GM12878 (cell line): Measurements from ENCODE around the gene CUTA. TPM values are rescaled to one million over a fixed set of nuclear protein-coding genes. Genes with fewer than 3 reads are reported as not detected.

ENCODE experiments used
- CHD2 ChIP-seq: IDR thresholded peaks from 2 replicates; pipeline ENCODE4 v1.6.1; 2011; ENCODE audit warnings: low read depth, low read length, improper control_type of control experiment, borderline replicate concordance
- EED ChIP-seq: sonication (generic); IDR thresholded peaks from 2 replicates; pipeline ENCODE4 v1.6.1; 2016; ENCODE audit warnings: antibody characterized with exemption, low read depth
- HDAC6 ChIP-seq: fragments of 200-600 bp; sonication (generic); IDR thresholded peaks from one replicate; pipeline ENCODE4 v1.8.0; 2017; ENCODE audit warnings: antibody characterized with exemption; ENCODE audit not compliant: unreplicated experiment
- JUND ChIP-seq: IDR thresholded peaks from 2 replicates; pipeline ENCODE4 v1.6.1; 2012; ENCODE audit warnings: low read depth, mild to moderate bottlenecking, low read length, improper control_type of control experiment, moderate library complexity
- MTA2 ChIP-seq: fragments of 450-650 bp; IDR thresholded peaks from 2 replicates; pipeline ENCODE4 v1.6.1; 2016; ENCODE audit warnings: low read depth, mild to moderate bottlenecking, moderate library complexity
- REST ChIP-seq: IDR thresholded peaks from 2 replicates; pipeline ENCODE4 v1.6.1; 2012; ENCODE audit warnings: mild to moderate bottlenecking, low read depth, low read length
- SRF ChIP-seq, 2 experiments: IDR thresholded peaks; 2 replicates each; pipeline ENCODE4 v1.6.1; 2011; ENCODE audit warnings: low read depth in 2 of 2, low read length in 2 of 2, mild to moderate bottlenecking in 1 of 2, moderate library complexity in 1 of 2
- TCF7 ChIP-seq: IDR thresholded peaks from 2 replicates; pipeline ENCODE4 v1.6.1; 2014; ENCODE audit warnings: antibody characterized with exemption, borderline replicate concordance
- USF1 ChIP-seq: IDR thresholded peaks from 2 replicates; pipeline ENCODE4 v1.6.1; 2011; ENCODE audit warnings: borderline replicate concordance, low read depth, mild to moderate bottlenecking, moderate library complexity, mixed read lengths, low read length; ENCODE audit not compliant: insufficient read depth; ENCODE audit errors: extremely low read length
- ZBED1 ChIP-seq: IDR thresholded peaks from 2 replicates; pipeline ENCODE4 v1.6.1; 2016; ENCODE audit warnings: borderline replicate concordance
- ZNF384 ChIP-seq: IDR thresholded peaks from 2 replicates; pipeline ENCODE4 v1.6.1; 2012; ENCODE audit warnings: low read depth, mild to moderate bottlenecking, low read length, improper control_type of control experiment, borderline replicate concordance
- polyA plus RNA-seq, 11 experiments: library from polyadenylated mRNA; depleted of rRNA in 4 of 11; unstranded in 6 of 11; stranded (reverse) in 5 of 11; fragments of >200 nt; fragmentation: Nextera tagmentation in 4 of 11; fragmentation: Illumina TruSeq in 1 of 11; extraction: Ambion mirVana in 4 of 11; extraction: Trizol in 1 of 11; gene quantifications; 1 replicate in 1 of 11; 2 replicates in 10 of 11; pipeline versions ENCODE4 v1.2.1 to v1.2.3, GENCODE V29; 2011 to 2016; ENCODE audit warnings: inconsistent platforms in 2 of 11, missing spikeins in 2 of 11, low read depth in 1 of 11
- total RNA-seq, 4 experiments: library from RNA; depleted of rRNA in 3 of 4; stranded (reverse); fragments of >200 nt in 3 of 4; fragmentation: Illumina TruSeq in 1 of 4; extraction: Trizol in 1 of 4; gene quantifications; 2 replicates each; pipeline versions ENCODE4 v1.2.1 to v1.2.3, GENCODE V29; 2013 to 2021
- TF ChIP-seq, protein P1 (sequence below): IDR thresholded peaks from 2 replicates; pipeline ENCODE4 v1.6.1; 2012; ENCODE audit warnings: improper control_type of control experiment, low read depth, low read length; ENCODE audit not compliant: insufficient replicate concordance
- TF ChIP-seq, protein P2 (sequence below): fragments of 450-650 bp; conservative IDR thresholded peaks from 2 replicates; pipeline ENCODE4 v1.6.1; 2017; ENCODE audit warnings: mild to moderate bottlenecking, moderate library complexity

Gene CUTA
- total and polyA plus RNA-seq, 10 of the 15 experiments (the other 5 are each of a cell fraction or from before 2014, with no cell fraction given): 102 to 293 (median 189) TPM

DNA sequence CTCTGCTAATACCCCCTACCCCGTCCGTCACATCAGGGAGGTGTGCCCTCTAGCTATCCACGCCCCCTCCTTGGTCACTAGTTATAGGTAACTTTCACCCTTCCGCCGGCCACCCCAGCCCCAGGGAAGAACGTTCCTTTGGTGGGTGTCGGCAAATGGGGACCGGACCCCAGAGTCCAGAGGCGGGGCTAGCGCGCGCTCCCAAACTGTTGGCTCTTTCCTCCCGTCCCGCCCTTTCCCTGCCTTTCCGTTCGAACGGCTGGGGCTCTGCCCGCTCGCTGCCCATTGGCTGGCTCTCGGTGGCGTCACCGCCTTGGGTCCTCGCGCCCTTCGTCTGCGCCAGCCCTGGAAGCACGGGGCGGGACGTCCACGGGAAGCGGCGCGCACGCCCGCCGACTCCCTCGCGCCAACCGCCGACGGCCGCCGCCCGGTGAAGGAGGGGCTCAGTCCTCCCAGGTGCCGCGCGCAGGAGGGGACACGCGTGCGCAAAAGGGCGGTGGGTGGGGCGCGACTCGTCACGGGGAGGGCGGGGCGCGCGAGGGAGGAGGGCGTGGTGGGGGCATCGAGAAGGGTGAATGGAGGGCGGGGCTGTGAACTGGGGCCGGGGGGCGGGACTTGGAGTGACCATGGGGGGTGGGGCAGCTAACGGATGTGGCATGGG, 7.7 kb downstream of the CUTA start (continued):
- no peak for TF ChIP-seq REST
- no peak for TF ChIP-seq HDAC6
- no peak for TF ChIP-seq TCF7
- TF ChIP-seq ZNF384: 0 out of 2 replicates have a peak, but pooled peaks have one; percentile 9
- TF ChIP-seq, protein P1, sequence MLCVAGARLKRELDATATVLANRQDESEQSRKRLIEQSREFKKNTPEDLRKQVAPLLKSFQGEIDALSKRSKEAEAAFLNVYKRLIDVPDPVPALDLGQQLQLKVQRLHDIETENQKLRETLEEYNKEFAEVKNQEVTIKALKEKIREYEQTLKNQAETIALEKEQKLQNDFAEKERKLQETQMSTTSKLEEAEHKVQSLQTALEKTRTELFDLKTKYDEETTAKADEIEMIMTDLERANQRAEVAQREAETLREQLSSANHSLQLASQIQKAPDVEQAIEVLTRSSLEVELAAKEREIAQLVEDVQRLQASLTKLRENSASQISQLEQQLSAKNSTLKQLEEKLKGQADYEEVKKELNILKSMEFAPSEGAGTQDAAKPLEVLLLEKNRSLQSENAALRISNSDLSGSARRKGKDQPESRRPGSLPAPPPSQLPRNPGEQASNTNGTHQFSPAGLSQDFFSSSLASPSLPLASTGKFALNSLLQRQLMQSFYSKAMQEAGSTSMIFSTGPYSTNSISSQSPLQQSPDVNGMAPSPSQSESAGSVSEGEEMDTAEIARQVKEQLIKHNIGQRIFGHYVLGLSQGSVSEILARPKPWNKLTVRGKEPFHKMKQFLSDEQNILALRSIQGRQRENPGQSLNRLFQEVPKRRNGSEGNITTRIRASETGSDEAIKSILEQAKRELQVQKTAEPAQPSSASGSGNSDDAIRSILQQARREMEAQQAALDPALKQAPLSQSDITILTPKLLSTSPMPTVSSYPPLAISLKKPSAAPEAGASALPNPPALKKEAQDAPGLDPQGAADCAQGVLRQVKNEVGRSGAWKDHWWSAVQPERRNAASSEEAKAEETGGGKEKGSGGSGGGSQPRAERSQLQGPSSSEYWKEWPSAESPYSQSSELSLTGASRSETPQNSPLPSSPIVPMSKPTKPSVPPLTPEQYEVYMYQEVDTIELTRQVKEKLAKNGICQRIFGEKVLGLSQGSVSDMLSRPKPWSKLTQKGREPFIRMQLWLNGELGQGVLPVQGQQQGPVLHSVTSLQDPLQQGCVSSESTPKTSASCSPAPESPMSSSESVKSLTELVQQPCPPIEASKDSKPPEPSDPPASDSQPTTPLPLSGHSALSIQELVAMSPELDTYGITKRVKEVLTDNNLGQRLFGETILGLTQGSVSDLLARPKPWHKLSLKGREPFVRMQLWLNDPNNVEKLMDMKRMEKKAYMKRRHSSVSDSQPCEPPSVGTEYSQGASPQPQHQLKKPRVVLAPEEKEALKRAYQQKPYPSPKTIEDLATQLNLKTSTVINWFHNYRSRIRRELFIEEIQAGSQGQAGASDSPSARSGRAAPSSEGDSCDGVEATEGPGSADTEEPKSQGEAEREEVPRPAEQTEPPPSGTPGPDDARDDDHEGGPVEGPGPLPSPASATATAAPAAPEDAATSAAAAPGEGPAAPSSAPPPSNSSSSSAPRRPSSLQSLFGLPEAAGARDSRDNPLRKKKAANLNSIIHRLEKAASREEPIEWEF: no peak
- TF ChIP-seq SRF (IDR thresholded peaks at IDR 0.05; ENCODE audit: low read depth in 2 of 2, low read length in 2 of 2): no peak
- peak; percentile 57; the same call in 1 of the 2 replicates for TF ChIP-seq ZBED1
- TF ChIP-seq CHD2: peak; percentile 87
- TF ChIP-seq, protein P2, sequence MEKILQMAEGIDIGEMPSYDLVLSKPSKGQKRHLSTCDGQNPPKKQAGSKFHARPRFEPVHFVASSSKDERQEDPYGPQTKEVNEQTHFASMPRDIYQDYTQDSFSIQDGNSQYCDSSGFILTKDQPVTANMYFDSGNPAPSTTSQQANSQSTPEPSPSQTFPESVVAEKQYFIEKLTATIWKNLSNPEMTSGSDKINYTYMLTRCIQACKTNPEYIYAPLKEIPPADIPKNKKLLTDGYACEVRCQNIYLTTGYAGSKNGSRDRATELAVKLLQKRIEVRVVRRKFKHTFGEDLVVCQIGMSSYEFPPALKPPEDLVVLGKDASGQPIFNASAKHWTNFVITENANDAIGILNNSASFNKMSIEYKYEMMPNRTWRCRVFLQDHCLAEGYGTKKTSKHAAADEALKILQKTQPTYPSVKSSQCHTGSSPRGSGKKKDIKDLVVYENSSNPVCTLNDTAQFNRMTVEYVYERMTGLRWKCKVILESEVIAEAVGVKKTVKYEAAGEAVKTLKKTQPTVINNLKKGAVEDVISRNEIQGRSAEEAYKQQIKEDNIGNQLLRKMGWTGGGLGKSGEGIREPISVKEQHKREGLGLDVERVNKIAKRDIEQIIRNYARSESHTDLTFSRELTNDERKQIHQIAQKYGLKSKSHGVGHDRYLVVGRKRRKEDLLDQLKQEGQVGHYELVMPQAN: peak; percentile 84
- TF ChIP-seq JUND: no peak
- no peak for TF ChIP-seq USF1
- no peak for TF ChIP-seq EED
- no peak for TF ChIP-seq MTA2
